IMR-90 (cell line): Measurements from ENCODE around the gene ADH1C. TPM values are rescaled to one million over a fixed set of nuclear protein-coding genes. Genes with fewer than 3 reads are reported as not detected.

ENCODE experiments used
- ATAC-seq: fragments of 200-7000 bp; cut with Tn5 transposase; 2 replicates; pipeline ENCODE4 v1.9.1; 2020; ENCODE audit warnings: low read depth, mild to moderate bottlenecking, moderate library complexity
- BruUV-seq: library from RNA; stranded (reverse); fragments of 400-500 nt; replicated peaks from 2 replicates; lab custom pipeline; 2021; lab: Mats Ljungman, UMichigan
- CTCF ChIA-PET: fragments of 300-600 bp; formaldehyde crosslinking; extraction: SDS; loops from one replicate; lab custom pipeline; 2021; ENCODE audit warnings: antibody characterized with exemption; lab: Yijun Ruan, JAX
- POLR2A ChIA-PET: fragments of 300-600 bp; sonication (Branson Sonifier 250); formaldehyde crosslinking; loops from one replicate; lab custom pipeline; 2022; ENCODE audit warnings: antibody characterized with exemption; ENCODE audit not compliant: unreplicated experiment; lab: Charles Lee
- DNase-seq: peaks from one replicate; pipeline ENCODE4 v3.0.0; 2013
- H2AFZ ChIP-seq: replicated peaks from 2 replicates; pipeline ENCODE3; 2013; ENCODE audit warnings: low read length, mild to moderate bottlenecking; ENCODE audit not compliant: poor library complexity
- H2AK5ac ChIP-seq: 2 replicates; pipeline ENCODE4 v1.6.1; 2013; ENCODE audit warnings: low read depth, low read length, inconsistent platforms
- H2AK9ac ChIP-seq: replicated peaks from 2 replicates; pipeline ENCODE3; 2013; ENCODE audit warnings: mild to moderate bottlenecking, low read depth, low read length, moderate library complexity; ENCODE audit not compliant: poor library complexity
- H2BK120ac ChIP-seq: 2 replicates; pipeline ENCODE4 v1.6.1; 2013; ENCODE audit warnings: low read depth, low read length, inconsistent platforms
- H2BK15ac ChIP-seq: 3 replicates; pipeline ENCODE4 v1.6.1; 2013; ENCODE audit warnings: low read depth, low read length, inconsistent platforms
- H2BK20ac ChIP-seq: 2 replicates; pipeline ENCODE4 v1.6.1; 2013; ENCODE audit warnings: low read depth, mild to moderate bottlenecking, inconsistent platforms, low read length, moderate library complexity
- H2BK5ac ChIP-seq: 2 replicates; pipeline ENCODE4 v1.6.1; 2013; ENCODE audit warnings: mild to moderate bottlenecking, low read depth, low read length, inconsistent platforms; ENCODE audit not compliant: poor library complexity, severe bottlenecking
- H3K14ac ChIP-seq: replicated peaks from 2 replicates; pipeline ENCODE4 v1.6.1; 2013; ENCODE audit warnings: low read depth, low read length, inconsistent platforms
- H3K18ac ChIP-seq: 2 replicates; pipeline ENCODE4 v1.6.1; 2013; ENCODE audit warnings: low read depth, low read length, control low read depth
- H3K23ac ChIP-seq: 2 replicates; pipeline ENCODE4 v1.6.1; 2013; ENCODE audit warnings: low read depth, low read length, inconsistent platforms
- H3K27ac ChIP-seq: 2 replicates; pipeline ENCODE4 v1.5.1; 2013; ENCODE audit warnings: mild to moderate bottlenecking, control low read depth, low read length; ENCODE audit not compliant: insufficient read depth
- H3K27me3 ChIP-seq: 2 replicates; pipeline ENCODE4 v1.6.1; 2013; ENCODE audit warnings: low read length; ENCODE audit not compliant: control insufficient read depth, insufficient read depth
- H3K36me3 ChIP-seq: 2 replicates; pipeline ENCODE4 v1.6.1; 2013; ENCODE audit warnings: low read length, mixed read lengths; ENCODE audit not compliant: control insufficient read depth, insufficient read depth
- H3K4ac ChIP-seq: 2 replicates; pipeline ENCODE4 v1.6.1; 2013; ENCODE audit warnings: low read depth, low read length, inconsistent platforms
- H3K4me1 ChIP-seq: 2 replicates; pipeline ENCODE4 v1.6.1; 2013; ENCODE audit warnings: low read length, mixed read lengths; ENCODE audit not compliant: control insufficient read depth, insufficient read depth
- H3K4me2 ChIP-seq: 2 replicates; pipeline ENCODE4 v1.6.1; 2013; ENCODE audit warnings: low read depth, mild to moderate bottlenecking, control low read depth, low read length, moderate library complexity
- H3K4me3 ChIP-seq: 2 replicates; pipeline ENCODE4 v1.5.1; 2013; ENCODE audit warnings: low read depth, mild to moderate bottlenecking, control low read depth, low read length, moderate library complexity; ENCODE audit not compliant: insufficient read depth
- H3K56ac ChIP-seq: 2 replicates; pipeline ENCODE4 v1.6.1; 2013; ENCODE audit warnings: low read length, inconsistent platforms; ENCODE audit not compliant: insufficient read depth; ENCODE audit errors: extremely low read depth
- H3K79me1 ChIP-seq, 2 experiments: 2 replicates each; pipeline ENCODE4 v1.6.1; 2013; ENCODE audit warnings: low read length in 2 of 2, inconsistent platforms in 1 of 2, low read depth in 1 of 2
- H3K9ac ChIP-seq: 2 replicates; pipeline ENCODE4 v1.6.1; 2013; ENCODE audit warnings: low read depth, low read length, control low read depth
- H3K9me1 ChIP-seq: 2 replicates; pipeline ENCODE4 v1.6.1; 2013; ENCODE audit warnings: low read length, inconsistent platforms; ENCODE audit not compliant: insufficient read depth
- H3K9me3 ChIP-seq: 2 replicates; pipeline ENCODE4 v1.6.1; 2013; ENCODE audit warnings: low read length; ENCODE audit not compliant: control insufficient read depth, insufficient read depth
- H4K20me1 ChIP-seq: 2 replicates; pipeline ENCODE4 v1.6.1; 2013; ENCODE audit warnings: low read length, inconsistent platforms; ENCODE audit not compliant: insufficient read depth
- H4K5ac ChIP-seq: 2 replicates; pipeline ENCODE4 v1.6.1; 2013; ENCODE audit warnings: mild to moderate bottlenecking, low read depth, low read length, control low read depth
- H4K8ac ChIP-seq, 2 experiments: 2 replicates each; pipeline ENCODE4 v1.6.1; 2013; ENCODE audit warnings: low read depth in 2 of 2, low read length in 2 of 2, control low read depth in 1 of 2, inconsistent platforms in 1 of 2
- H4K91ac ChIP-seq: 2 replicates; pipeline ENCODE4 v1.6.1; 2013; ENCODE audit warnings: low read depth, low read length, inconsistent platforms; ENCODE audit not compliant: insufficient read depth
- BHLHE40 ChIP-seq: fragments of 150-350 bp; IDR thresholded peaks from 2 replicates; pipeline ENCODE4 v1.6.1; 2016; ENCODE audit warnings: mild to moderate bottlenecking, low read depth, low read length
- CEBPB ChIP-seq: IDR thresholded peaks from 2 replicates; pipeline ENCODE4 v1.6.1; 2012; ENCODE audit warnings: low read depth, low read length, improper control_type of control experiment
- CHD1 ChIP-seq: IDR thresholded peaks from 2 replicates; pipeline ENCODE4 v1.6.1; 2012; ENCODE audit warnings: low read depth, low read length, improper control_type of control experiment
- ELK1 ChIP-seq: fragments of 150-350 bp; IDR thresholded peaks from 2 replicates; pipeline ENCODE4 v1.6.1; 2016; ENCODE audit warnings: low read depth, mild to moderate bottlenecking, low read length, moderate library complexity, borderline replicate concordance
- FOS ChIP-seq: fragments of 150-350 bp; IDR thresholded peaks from 2 replicates; pipeline ENCODE4 v1.6.1; 2016; ENCODE audit warnings: low read depth, low read length
- MAFK ChIP-seq: IDR thresholded peaks from 2 replicates; pipeline ENCODE4 v1.6.1; 2012; ENCODE audit warnings: low read depth, low read length, improper control_type of control experiment
- MAZ ChIP-seq: IDR thresholded peaks from 2 replicates; pipeline ENCODE4 v1.6.1; 2012; ENCODE audit warnings: low read depth, mild to moderate bottlenecking, low read length, improper control_type of control experiment, moderate library complexity, borderline replicate concordance
- MXI1 ChIP-seq: IDR thresholded peaks from 2 replicates; pipeline ENCODE4 v1.6.1; 2012; ENCODE audit warnings: low read depth, mild to moderate bottlenecking, low read length, moderate library complexity, borderline replicate concordance
- NFE2L2 ChIP-seq: fragments of 150-350 bp; IDR thresholded peaks from 2 replicates; pipeline ENCODE4 v1.6.1; 2016; ENCODE audit warnings: low read depth, mild to moderate bottlenecking, low read length
- RAD21 ChIP-seq: IDR thresholded peaks from 2 replicates; pipeline ENCODE4 v1.6.1; 2012; ENCODE audit warnings: low read length, improper control_type of control experiment
- RCOR1 ChIP-seq: IDR thresholded peaks from 2 replicates; pipeline ENCODE4 v1.6.1; 2012; ENCODE audit warnings: mild to moderate bottlenecking, low read length, improper control_type of control experiment; ENCODE audit not compliant: insufficient replicate concordance
- RFX5 ChIP-seq: IDR thresholded peaks from 2 replicates; pipeline ENCODE4 v1.8.0; 2012; ENCODE audit warnings: low read depth, mild to moderate bottlenecking, low read length, moderate library complexity
- SMC3 ChIP-seq: fragments of 150-350 bp; IDR thresholded peaks from 2 replicates; pipeline ENCODE4 v1.6.1; 2016; ENCODE audit warnings: low read depth, mild to moderate bottlenecking, antibody characterized with exemption, low read length, moderate library complexity
- WGBS, 2 experiments: methylation state at CpG; one replicate each; pipeline versions ENCODE4 v1.1.5 to v1.1.7; 2013; ENCODE audit warnings: missing lambda C conversion rate in 2 of 2; ENCODE audit not compliant: insufficient read length in 1 of 2; ENCODE audit errors: extremely low coverage in 2 of 2; 5-methylcytosine and 5-hydroxymethylcytosine counted together
- dilution Hi-C: fragments of 300-500 bp; cut with HindIII; formaldehyde crosslinking; loops from one replicate; pipeline ENCODE4 v1.14.3; 2018; ENCODE audit warnings: low sequenced_read_pairs; ENCODE audit not compliant: unreplicated experiment
- in situ Hi-C: fragments of 300-500 bp; cut with MboI; formaldehyde crosslinking; loops from 3 replicates; pipeline ENCODE4 v1.14.3; 2019; ENCODE audit warnings: low sequenced_read_pairs, inconsistent platforms, mixed read lengths
- intact Hi-C: fragments of 100-400 bp; cut with micrococcal nuclease; formaldehyde crosslinking; loops from 2 replicates; pipeline ENCODE4 v1.10.0; 2022
- polyA plus RNA-seq, 3 experiments: library from polyadenylated mRNA; depleted of rRNA; stranded (reverse); fragments of >200 nt; gene quantifications; 2 replicates each; pipeline ENCODE4 v1.2.3, GENCODE V29; 2012; ENCODE audit warnings: low replicate concordance in 1 of 3
- total RNA-seq: library from RNA; depleted of rRNA; stranded (reverse); fragments of >200 nt; gene quantifications from 2 replicates; pipeline ENCODE4 v1.2.3, GENCODE V29; 2012
- TF ChIP-seq, protein P1 (sequence below): conservative IDR thresholded peaks from 2 replicates; pipeline ENCODE4 v1.5.1; 2012; ENCODE audit warnings: mild to moderate bottlenecking, low read depth, low read length, improper control_type of control experiment

The ADH1C gene
- total and polyA plus RNA-seq, 2 of the 4 experiments (the other 2 are of a cell fraction), result 0.26 TPM; not detected in 1

DNA sequence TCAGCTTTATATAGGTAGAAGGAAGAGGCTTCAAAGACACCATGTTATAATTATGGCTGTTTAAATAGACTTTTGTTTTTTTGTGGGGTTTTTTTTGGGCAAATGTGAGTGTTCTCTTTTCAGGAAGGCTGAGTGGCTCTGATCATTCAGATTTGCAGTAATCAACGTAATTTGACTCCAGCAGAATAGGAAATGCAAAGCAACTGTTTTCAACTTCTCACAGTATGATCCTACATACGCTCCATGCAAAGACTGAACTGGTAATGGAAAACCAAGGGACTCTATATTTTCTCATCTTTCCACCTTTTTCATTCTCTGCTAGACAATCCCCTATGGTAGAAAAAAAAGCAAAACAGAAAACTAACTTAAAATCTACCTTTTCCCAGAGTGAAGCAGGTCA is 42.2 kb downstream of the ADH1C start:
- Histone ChIP-seq H2BK15ac (no peak overlapping the region), H2AK9ac (no peak overlapping the region), H3K56ac (no peak overlapping the region), H4K91ac (no peak overlapping the region), H3K14ac (no peak overlapping the region), H3K4me2 (no peak overlapping the region), H2BK120ac (no peak overlapping the region; the same call in 1 of the 2 replicates), H4K20me1 (no peaks in the 10 kb centered on the region), H3K4me3 (no peak overlapping the region), H3K9me3 (no peaks in the 10 kb centered on the region), H3K4me1 (no peaks in the 10 kb centered on the region), H3K79me1 (no peaks in the 10 kb centered on the region), H3K18ac (no peak overlapping the region), H3K9me1 (no peaks in the 10 kb centered on the region), H3K9ac (no peak overlapping the region), H4K5ac (no peak overlapping the region), H3K27me3 (no peaks in the 10 kb centered on the region), H2AK5ac (no peak overlapping the region), H3K4ac (no peak overlapping the region), H3K36me3 (peaks cover 14% of the 10 kb centered on the region; the same call in 1 of the 2 replicates), H3K23ac (no peak overlapping the region), H2AFZ (no peak overlapping the region), H3K27ac (no peak overlapping the region), H2BK5ac (no peak overlapping the region), H2BK20ac (no peak overlapping the region), H4K8ac (no peak overlapping the region)
- WGBS, 2 experiments, result no CpG with 5 or more reads among the region's 2 CpGs
- in situ Hi-C loops, result no loop called here
- POLR2A ChIA-PET, result no interaction called here
- DNase-seq, result no peak
- no peak for ATAC-seq
- dilution Hi-C loops, result no loop called here
- CTCF ChIA-PET, result interaction anchor here (1.1 kb wide), 1 partner anchor 9 kb away, joined by 3 read pairs; no protein-coding TSS in a partner anchor
- intact Hi-C loops, result no loop called here
- TF ChIP-seq CEBPB (no peak), CHD1 (no peak), MAZ (no peak), MAFK (no peak), BHLHE40 (no peak), NFE2L2 (no peak), RFX5 (no peak), RCOR1 (no peak), FOS (no peak), MXI1 (no peak), SMC3 (no peak), RAD21 (no peak), ELK1 (no peak)
- TF ChIP-seq, protein P1, sequence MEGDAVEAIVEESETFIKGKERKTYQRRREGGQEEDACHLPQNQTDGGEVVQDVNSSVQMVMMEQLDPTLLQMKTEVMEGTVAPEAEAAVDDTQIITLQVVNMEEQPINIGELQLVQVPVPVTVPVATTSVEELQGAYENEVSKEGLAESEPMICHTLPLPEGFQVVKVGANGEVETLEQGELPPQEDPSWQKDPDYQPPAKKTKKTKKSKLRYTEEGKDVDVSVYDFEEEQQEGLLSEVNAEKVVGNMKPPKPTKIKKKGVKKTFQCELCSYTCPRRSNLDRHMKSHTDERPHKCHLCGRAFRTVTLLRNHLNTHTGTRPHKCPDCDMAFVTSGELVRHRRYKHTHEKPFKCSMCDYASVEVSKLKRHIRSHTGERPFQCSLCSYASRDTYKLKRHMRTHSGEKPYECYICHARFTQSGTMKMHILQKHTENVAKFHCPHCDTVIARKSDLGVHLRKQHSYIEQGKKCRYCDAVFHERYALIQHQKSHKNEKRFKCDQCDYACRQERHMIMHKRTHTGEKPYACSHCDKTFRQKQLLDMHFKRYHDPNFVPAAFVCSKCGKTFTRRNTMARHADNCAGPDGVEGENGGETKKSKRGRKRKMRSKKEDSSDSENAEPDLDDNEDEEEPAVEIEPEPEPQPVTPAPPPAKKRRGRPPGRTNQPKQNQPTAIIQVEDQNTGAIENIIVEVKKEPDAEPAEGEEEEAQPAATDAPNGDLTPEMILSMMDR, result no peak
- BruUV-seq, result no TSS peak
